ENCODE data around the gene CALN1.

Gene CALN1

DNA sequence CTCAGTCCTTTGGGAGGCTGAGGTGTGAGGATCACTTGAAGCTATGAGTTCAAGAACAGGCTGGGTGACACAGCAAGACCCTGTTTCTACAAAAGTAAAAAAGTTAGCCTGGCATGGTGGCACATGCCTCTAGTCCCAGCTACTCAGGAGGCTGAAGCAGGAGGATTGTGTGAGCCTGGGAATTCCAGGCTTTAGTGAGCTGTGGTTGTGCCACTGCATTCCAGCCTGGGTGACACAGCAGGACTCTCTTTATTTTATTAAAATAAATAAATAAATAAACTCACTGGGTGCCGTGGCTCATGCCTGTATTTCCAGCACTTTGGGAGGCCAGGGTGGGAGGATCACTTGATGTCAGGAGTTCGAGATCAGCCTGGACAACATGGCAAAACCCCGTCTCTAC lies 607.9 kb downstream of the CALN1 start:
- DNase-seq (ENCODE audit: low read depth, low spot score), result no peak

DNA sequence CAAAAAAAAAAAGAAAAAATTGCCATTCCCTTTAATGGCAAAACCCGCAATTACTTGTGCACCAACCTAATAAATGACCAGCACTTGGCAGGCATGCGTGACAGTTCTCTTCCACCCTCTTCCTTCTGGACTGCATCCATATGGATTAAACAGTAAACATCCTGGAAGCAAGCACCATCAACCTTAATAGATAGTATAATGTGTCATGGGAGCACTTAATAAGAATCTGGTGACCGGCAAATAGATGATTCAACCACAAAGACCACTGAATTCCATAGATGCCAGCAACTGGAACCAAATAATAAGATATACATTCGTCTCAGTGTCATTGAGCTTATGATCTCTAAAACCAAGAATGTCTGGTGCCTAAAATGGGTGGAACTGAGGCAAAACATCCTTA lies 610.2 kb downstream of the CALN1 start:
- no peak for DNase-seq (ENCODE audit: low read depth, low spot score)

DNA sequence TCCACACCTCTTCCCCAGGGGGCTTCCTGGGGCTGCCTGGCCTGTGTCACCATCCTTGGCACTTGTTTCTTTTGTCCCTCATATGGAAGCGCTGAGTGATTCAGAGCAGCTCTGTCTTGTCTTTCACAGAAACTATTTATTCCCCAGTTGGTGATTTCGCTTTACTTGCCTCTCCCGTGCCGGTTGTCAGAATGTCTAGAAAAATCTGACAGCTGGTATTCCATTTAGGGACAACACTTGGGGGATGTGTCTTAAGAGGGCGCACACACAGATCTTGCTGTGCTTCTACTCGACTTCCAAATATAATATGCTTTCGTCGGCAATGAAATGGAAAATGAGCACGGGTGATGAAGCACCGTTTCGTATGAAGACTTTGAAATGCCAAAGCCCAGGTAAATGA lies 611.8 kb downstream of the CALN1 start:
- DNase-seq (ENCODE audit: low read depth, low spot score), result no peak

GRCh38 chr7:71795410-71795809 lies 616.7 kb downstream of the CALN1 start:
- no peak for DNase-seq (ENCODE audit: low read depth, low spot score)

DNA sequence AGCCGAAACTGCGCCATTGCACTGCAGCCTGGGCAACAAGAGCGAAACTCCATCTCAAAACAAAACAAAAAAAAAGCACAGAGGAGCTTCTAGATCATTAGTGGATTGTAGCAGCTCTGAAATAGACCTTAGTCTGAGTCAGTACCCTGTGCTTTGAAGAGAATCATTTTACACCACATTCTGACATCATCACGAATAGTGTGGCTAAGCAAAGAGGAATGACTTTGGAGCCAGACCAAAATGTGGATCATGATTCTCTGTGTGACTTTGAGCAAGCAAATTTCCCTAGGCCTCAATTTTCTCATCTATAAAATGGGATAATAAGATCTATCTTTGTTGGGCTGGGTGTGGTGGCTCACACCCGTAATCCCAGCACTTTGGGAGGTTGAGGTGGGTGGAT lies 618.9 kb downstream of the CALN1 start:
- no peak for DNase-seq (ENCODE audit: low read depth, low spot score)

GRCh38 chr7:71787513-71787912 lies 624.6 kb downstream of the CALN1 start:
- no peak for DNase-seq (ENCODE audit: low read depth, low spot score)

- no peak for DNase-seq (ENCODE audit: low read depth, low spot score)
Observed at GRCh38 chr7:71785216-71785615, 626.9 kb downstream of the CALN1 start.

GRCh38 chr7:71784781-71785180 lies 627.4 kb downstream of the CALN1 start:
- DNase-seq (ENCODE audit: low read depth, low spot score), result no peak

- DNase-seq (ENCODE audit: low read depth, low spot score), result no peak
Observed at GRCh38 chr7:71784180-71784579, 628.0 kb downstream of the CALN1 start.

DNA sequence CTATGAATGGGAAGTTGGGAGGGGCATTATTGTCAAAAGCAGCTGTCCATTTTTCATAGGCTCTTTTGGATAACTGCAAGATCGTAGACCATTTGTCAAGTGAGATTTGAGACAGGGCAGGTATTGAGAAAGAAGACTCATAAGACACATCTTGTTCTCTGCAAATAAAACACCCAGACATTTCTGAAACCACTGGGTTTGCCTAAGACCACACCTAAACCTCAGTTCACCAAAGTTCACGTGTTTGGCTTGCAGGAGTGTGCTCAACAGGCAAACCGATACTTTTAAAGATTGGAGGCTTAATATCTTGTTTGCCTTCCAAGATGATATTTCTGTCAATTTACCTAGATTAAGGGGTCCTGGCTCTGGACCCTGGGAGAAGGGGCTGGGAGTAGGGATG lies 628.4 kb downstream of the CALN1 start:
- no peak for DNase-seq (ENCODE audit: low read depth, low spot score)

DNA sequence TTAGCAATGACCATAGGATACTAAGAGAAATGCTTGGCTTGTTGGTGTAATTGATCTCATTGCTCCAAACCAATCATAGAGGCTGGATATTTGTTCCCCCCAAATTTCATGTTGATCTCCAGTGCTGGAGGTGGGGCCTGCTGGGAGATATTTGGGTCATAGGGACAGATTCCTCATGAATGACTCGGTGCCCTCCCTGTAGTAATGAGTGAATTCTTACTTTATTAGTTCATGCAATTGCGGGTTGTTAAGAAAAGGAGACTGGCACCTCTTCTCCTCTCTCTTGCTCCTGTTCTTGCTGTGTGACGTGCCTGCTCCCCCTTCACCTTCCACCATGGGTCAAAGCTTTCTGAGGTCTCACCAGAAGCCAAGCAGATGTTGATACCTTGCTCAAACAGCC lies 630.1 kb downstream of the CALN1 start:
- DNase-seq (ENCODE audit: low read depth, low spot score), result no peak

- DNase-seq (ENCODE audit: low read depth, low spot score), result no peak
Observed at GRCh38 chr7:71780282-71780681, 631.9 kb downstream of the CALN1 start.

DNA sequence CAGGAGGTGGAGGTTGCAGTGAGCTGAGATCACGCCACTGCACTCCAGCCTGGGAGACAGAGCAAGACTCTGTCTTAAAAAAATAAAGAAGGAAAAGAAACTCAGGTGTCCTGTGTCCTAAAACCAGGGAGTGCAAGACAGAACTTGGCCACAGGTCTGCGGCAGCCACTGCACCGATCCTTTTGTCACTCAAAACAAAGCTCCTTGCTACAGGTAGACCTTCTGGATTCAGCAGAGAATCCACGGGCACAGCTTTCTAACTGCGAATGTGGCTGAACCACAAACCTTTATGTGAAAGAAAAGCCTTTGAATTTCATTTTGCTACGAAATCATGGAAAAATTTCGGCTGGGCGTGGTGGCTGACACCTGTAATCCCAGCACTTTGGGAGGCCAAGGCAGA lies 634.9 kb downstream of the CALN1 start:
- DNase-seq (ENCODE audit: low read depth, low spot score), result no peak

GRCh38 chr7:71776726-71777125 lies 635.4 kb downstream of the CALN1 start:
- DNase-seq (ENCODE audit: low read depth, low spot score), result no peak

DNA sequence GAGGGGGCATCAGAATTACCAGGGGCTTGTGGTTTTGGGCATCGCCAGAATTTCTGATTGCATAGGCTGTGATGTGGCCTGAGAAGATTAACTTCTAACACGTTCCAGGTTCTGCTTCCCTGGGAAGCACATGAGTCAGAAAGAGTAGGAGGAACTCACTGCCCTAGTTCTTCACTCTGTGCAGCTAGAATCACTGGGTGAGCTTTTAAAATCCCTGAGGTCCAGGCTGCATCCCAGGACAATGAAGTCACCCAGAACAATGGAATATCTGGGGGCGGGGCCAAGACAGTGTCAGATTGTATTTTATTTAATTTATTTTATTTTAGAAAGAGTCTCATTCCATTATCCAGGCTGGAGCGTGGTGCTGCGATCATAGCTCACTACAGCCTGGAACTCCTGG lies 636.5 kb downstream of the CALN1 start:
- no peak for DNase-seq (ENCODE audit: low read depth, low spot score)

GRCh38 chr7:71772779-71773178 lies 639.4 kb downstream of the CALN1 start:
- DNase-seq (ENCODE audit: low read depth, low spot score), result no peak

DNA sequence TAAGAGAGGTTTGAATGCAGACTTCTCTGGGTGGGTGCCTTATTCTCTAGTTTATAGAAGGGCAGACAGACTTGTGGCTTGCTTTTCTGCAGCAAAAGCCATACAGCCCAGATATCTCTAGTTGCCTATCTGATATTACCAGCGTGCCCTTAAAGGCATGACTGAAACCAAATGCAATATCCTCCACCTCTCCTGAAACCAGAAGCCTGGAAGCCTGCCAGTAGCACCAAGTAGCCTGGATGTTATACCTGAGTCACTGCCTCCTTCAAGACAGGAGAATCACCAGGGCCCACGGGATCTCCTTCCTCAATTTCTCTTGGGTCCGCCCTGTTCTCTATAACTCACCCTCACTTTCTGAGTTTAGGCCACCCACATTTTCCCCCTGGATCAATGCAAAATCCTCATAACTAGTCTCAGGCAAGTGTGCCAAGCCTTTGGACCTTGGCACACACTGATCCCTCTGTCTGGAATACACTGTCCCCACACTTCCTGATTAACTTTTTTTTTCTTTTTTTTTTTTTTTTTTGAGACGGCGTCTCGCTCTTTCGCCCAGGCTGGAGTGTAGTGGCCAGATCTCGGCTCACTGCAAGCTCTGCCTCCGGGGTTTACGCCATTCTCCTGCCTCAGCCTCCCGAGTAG lies 641.8 kb downstream of the CALN1 start:
- DNase-seq (ENCODE audit: low read depth, low spot score), result no peak

DNA sequence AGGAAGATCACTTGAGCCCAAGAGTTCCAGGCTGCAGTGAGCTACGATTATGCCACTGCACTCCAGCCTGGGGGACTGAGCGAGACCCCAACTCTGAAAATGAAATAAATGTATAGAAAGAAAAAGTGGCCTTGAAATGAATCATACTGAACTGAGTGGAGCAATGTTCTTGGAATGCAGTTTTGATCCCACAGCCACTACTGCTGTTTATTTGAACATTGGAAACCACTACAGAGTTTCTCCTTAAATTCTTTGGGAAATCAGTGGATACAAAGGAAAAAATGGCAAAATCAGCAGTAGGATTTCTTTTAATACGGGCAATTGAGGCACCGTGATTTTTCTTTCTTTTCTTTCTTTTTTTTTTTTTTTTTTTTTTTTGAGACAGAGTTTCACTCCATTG lies 642.8 kb downstream of the CALN1 start:
- no peak for DNase-seq (ENCODE audit: low read depth, low spot score)

GRCh38 chr7:71768450-71768849 lies 643.7 kb downstream of the CALN1 start:
- no peak for DNase-seq (ENCODE audit: low read depth, low spot score)

DNA sequence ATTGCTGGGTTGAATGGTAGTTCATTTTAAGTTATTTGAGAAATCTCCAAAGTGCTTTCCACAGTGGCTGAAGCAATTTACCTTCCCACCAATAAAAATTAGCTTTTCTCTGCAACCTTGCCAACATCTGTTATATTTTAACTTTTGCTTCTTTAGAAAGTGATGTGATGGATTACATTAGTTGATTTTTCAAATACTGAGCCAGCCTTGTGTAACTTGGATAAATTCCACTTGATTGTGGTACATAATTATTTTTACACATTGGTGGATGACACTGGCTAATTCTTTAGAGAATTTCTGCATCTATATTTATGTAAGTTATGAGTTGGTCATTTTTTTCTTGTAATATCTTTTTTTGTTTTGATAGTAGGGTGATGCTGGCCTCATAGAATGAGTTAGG lies 646.1 kb downstream of the CALN1 start:
- no peak for DNase-seq (ENCODE audit: low read depth, low spot score)

GRCh38 chr7:71761336-71761735 lies 650.8 kb downstream of the CALN1 start:
- DNase-seq (ENCODE audit: low read depth, low spot score), result no peak

DNA sequence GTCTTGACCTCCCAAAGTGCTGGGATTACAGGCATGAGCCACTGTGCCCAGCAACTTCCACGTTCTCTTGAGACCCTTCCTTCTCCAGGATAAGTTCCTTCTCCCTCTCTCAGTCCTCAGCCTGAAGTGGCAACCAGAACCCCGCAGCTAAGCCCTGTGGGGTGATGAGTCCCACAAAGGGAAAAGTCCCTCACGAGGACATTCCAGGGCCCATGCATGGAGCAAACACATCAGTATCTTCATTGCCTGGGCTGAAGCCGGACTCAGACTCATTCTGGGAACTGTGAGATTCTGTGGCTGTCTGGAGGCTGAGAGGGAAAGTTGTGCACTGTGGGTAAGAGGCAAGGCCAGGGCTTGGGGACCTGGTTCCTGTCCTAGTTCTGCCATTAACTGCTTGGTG lies 657.3 kb downstream of the CALN1 start:
- no peak for DNase-seq (ENCODE audit: low read depth, low spot score)

DNA sequence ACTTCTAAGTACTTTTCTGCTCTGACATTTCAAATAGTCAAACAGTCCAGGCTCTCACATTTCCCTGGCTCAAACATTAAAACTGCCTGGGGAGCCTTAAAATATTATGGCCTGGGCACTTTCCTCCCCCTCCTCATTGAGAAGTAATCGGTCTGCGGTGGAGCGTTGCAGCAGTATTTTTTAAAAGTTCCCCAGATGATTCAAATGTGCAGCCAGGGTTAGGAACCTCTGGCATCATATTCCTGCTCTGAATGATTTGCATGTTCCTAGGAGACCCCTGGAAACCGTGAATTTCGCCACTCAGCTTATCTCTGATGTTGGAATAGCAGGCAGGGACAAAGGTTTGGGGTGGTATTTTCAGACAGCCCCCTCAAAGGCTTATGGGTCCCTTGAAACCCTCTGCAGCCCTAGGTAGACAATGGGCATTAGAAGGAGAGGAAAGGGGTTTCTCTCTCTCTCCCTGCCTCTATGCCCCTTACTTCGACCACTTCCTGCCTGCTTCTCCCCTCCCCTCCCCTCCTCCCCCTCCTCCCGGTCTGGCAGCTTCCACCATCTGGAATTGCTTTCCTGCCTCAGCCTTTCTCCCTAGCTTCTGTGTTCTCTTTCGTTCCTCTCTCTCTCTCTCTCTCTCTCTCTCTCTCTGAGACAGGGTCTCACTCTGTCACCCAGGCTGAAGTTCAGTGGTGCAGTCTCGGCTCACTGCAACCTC lies 658.0 kb downstream of the CALN1 start:
- DNase-seq (ENCODE audit: low read depth, low spot score), result no peak

DNA sequence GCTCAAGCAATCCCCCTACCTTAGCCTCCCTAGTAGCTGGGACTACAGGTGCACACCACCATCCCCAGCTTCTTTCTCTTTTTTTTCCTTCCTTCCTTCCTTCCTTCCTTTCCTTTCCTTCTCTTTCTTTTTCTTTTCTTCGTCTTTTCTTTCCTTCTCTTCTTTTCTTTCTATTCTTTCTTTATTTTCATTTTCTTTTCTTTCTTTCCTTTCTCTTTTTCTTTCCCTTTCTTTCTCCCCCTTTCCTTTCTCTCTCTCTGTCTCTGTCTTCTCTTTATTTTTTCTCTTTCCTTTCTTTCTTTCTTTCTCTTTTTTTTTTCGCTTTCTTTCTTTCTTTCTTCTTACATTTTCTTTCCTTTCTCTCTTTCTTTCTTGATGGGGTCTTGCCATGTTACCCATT lies 658.9 kb downstream of the CALN1 start:
- no peak for DNase-seq (ENCODE audit: low read depth, low spot score)

Data from activated naive CD8-positive, alpha-beta T cell treated with anti-CD3 and anti-CD28 coated beads, Interleukin-2, amount 50 U/mL, for 16 hours (primary cell).